Embryonic facial prominence (tissue), 1 donor: Measurements from ENCODE around the gene APOBEC3B.
"Not testable (repeated sequence)": the region's sequence is repeated elsewhere in the genome, so short reads cannot be mapped to it uniquely, and the experiment has no call there.

Experiments
- DNase-seq: peaks from one replicate; pipeline ENCODE4 v3.0.0-alpha.2; 2016; ENCODE audit errors: extremely low spot score

APOBEC3B gene

DNA sequence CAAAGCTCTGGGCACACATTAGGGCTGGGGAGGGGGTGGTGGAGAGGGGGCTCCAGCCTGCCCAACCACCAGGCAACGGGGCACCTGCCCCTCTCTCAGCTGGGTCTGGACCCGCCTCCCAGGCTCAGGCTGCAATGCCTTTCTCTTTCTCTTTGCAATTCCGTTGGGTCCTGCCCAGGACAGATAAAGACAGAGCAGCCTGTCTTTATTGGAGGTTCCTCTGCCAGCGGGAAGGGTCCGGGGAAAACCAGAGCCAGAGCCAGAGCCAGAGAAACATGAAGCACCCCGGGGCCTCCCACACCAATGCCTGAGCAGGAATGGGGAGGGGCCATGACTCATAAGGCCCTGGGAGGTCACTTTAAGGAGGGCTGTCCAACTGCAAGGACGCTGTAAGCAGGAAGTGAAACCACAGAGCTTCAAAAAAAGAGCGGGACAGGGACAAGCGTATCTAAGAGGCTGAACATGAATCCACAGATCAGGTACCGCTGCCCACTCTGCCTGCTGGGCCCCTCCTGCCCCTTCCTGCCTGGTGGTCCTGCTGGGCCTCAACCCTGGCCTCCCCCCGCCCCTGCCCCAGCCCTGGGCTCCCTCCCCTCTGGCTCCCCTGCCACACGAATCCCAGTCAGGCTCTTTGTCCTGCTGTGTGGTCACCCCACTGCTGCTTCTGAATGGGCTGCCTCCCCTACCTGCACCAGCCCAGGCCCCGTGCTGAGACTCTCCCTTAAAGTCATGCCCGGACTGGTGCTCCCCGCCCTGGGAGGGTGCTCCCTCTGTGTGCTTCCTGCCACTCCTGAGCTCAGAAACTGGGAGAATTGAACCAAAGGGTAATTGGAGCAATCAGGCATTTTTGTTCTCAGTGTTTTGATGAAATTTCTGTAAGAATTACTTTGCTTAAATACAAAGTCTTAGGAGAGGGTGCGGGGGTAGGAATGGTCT lies at the start of gene APOBEC3B:
Gene APOBEC3B, plus strand, starts transcription at position 356 of the 936 bp plus-strand sequence. Its CDS starts 107 bp downstream, at position 463.
- DNase-seq = peak; percentile 30

DNA sequence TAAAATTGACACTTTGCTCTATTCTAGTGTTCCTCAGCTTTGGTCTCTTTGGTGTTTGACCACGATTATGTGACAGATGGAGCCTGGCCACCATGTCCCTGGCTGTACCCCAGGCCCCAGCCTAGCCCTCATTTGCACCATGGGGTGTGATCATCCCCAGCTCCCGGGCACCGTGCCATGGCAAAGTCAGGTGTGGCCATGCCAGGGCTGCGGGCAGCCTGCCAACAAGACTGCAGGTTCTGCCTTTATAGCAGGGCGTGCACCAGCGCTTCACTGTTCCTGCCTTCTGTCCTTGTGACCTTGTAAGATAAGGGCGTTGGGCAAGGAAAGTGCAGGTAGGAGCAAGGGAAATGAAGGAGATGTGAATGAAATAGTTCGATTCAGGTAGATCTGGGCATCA lies 47.1 kb upstream of the APOBEC3B start:
- no peak for DNase-seq

DNA sequence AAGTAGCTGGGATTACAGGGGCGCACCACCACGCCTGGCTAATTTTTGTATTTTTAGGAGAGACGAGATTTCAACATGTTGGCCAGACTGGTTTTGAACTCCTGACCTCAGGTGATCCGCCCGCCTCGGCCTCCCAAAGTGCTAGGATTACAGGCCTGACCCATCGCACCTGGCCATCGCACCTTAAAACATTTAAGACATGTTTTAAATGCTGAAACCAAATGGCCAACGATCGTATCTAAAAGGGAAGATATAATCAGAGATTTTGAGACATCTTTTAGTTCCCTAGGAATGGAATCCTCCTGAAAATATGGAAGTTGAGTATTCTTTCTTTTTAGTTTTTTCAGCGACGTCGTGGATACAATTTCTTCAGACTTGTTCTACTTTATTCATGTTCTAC lies 46.5 kb upstream of the APOBEC3B start:
- DNase-seq = no peak

DNA sequence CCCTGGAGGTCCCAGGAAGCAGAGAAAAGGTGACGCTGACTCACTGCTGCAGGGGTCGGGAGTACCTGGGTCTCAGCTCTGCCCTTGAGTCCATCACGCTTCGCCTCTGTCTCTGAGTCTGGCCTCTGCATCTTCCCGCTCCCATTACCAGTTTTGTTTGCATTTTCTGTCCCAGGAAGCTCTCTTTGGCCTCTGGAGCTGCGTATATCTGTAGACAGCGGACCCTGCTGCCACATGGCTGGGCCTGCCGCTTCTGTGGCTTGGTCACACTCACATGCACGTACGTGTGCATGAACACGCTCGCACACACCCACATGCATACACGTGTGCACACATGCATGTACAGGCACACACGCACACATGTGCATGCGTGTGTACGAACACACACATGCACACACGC lies 45.6 kb upstream of the APOBEC3B start:
- no peak for DNase-seq

DNA sequence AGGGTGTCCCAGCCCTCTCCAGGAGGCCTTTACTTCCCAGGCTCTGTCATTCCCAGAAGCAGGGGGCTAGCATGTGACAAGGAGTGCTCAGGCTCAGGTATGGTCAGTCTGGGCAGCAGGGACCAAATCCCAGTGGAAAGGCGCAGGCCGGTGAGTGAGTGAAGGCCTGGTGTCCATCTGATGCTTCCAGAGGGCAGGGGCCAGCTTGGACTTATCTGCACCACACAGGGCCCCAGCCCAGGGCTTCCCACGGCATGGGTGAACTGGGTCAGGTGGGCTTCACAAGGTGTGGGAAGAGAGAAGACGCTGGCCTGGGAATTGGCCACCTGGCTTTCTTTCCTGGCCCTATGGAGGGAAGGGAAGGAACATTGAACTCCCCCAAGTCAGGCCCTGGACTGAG lies 45.1 kb upstream of the APOBEC3B start:
- DNase-seq = no peak

DNA sequence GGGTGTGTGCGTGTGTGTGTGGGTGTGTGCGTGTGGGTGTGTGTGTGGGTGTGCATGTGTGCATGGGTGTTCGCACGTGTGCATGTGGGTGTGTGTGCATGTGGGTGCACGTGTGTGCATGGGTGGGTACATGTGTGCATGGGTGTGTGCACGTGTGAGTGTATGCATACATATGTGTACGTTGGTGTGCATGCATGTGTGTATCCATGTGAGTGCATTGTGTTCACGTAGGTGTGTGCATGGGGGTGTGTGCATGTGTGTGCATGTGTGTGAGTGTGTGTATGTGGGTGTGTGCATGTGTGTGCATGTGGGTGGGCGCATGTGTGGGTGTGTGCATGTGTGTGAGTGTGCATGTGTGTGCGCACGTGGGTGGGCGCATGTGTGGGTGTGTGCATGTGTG lies 44.6 kb upstream of the APOBEC3B start:
- DNase-seq = no peak

DNA sequence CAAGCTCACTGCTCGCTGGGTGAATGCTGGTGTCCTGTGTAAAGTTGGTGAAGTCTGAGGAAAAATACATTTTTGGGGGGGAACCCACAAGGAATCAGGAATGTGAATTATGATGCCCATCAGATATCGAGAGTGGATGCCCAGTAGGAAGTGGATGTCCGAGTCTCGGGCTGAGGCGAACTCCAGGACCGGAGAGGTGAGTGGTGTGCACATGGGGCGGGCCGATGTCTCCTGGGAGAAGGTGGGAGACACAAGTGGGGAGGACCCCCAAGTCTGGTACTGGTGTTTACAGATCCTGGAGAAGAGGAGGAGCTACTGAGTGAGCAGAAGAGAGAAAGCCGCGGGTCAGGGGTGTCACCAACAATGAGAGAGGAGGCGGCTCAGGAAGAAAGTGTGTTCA lies 43.9 kb upstream of the APOBEC3B start:
- no peak for DNase-seq

DNA sequence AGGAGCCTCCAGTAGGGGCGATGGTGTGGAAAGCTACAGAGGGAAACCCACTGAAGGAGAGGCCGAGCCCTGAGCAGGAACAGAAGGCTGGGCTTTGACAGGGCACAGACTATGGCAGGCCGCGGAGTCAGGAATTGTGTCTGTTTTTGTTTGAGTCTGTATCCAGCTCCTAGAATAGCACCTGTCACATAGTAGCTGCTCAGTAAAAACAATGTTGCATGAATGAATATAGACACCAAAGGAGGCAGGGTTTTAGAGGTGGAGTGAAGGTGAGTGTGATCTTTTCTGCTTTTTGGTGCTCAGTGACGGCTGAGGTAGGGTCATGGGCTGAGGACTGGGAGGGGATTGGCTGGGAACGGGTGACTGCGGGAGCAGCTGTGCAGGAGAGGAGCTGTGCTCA lies 43.2 kb upstream of the APOBEC3B start:
- no peak for DNase-seq

DNA sequence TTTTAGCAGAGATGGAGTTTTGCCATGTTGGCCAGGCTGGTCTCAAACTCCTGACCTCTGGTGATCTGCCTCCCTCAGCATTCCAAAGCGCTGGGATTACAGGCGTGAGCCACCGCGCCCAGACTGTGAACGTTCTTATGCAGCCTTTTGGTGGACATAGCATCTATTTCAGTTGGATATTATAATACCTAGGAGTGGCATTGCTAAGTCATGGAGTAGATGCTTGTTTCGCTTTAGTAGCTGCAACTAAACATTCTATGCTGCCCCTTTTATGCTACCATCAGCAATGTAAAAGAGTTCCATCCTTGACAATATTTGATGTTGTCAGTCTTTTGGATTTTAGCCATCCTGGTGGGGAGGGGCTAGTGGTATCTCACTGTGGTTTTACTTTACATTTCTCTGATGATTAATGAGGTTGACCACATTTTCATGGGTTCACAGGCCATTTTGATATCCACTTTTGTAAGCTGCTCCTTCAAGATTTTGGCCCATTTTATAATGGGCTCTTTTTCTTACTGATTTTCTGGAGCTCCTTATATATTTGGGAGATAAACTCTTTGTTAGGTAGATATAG lies 41.2 kb upstream of the APOBEC3B start:
- DNase-seq = no peak

DNA sequence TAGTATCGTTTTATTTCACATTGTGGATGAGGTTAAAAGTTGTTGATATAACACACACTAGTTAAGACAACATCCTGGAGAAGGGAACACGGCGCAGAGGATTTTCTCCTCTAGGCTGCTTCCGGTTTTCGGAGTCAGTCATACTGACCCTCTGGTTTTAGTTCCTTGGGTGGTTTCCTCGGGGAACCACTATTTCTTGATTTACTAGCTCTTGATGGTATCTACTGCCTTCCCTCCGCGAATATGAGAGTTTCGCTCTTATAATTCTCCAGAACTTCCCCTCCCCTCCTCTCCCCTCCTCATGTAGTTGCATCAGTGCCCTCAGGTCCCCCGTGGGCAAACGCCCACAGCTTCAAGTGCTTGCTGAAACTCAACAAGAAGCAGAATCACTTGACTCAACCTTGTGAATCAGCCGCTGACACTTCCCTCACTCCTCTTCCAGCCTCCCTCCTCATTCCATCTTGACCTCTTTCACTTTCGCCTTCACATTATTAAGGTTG lies 40.6 kb upstream of the APOBEC3B start:
- DNase-seq = no peak

DNA sequence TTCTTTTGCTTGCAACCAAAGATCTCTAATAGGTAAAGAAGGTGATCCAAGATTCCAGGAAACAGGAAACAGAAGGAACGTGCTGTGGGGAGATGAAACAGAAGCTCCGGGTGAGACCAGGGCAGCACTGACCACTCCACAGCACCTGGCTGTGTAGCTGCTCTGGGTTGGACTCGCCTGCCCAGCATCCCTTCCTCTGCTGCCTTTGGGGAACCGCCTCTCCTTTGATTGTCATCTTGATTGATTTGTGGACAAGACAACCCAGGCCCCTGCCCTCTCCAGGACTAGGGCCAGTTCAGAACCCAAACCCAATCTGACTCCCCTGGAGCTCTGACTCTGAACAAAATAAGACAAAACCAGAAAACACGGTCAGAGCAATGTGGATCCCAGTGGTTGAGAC lies 39.4 kb upstream of the APOBEC3B start:
- no peak for DNase-seq

DNA sequence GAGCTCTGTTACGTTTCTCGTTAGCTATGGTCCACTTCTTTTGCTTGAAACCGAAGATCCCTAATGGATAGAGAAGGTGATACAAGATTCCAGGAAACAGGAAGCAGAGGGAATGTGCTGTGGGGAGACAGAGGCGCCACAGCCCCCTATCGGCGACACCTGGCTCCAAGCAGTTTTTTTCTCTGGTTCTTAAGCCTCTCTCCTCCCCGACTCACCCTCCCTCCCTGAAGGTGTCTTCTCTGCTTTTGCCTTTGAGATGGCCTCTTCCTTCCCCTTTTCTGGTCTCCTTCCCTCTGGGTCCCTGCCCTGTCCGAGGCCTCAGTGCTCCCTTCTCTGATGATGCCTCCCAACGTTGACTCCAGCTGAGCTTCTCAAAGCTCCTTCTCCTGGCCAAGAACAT lies 38.9 kb upstream of the APOBEC3B start:
- DNase-seq = no peak

DNA sequence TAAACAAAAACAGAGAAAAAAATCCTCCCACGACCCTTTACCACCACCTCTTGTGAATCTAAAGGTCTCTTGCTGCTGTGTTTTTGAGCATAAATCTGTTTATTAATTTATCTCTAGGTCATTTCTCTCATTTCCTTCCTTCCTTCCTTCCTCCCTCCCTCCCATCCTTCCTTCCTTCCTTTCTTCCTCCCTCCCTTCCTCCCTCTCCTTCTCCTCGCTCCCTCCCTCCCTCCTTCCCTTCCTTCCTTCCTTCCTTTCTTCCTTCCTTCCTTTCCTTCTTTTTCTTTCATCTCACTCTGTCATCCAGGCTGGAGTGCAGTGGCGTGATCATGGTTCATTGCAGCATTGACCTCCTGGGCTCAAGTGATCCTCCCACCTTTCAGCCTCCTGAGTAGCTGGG lies 38.3 kb upstream of the APOBEC3B start:
- DNase-seq = no peak

DNA sequence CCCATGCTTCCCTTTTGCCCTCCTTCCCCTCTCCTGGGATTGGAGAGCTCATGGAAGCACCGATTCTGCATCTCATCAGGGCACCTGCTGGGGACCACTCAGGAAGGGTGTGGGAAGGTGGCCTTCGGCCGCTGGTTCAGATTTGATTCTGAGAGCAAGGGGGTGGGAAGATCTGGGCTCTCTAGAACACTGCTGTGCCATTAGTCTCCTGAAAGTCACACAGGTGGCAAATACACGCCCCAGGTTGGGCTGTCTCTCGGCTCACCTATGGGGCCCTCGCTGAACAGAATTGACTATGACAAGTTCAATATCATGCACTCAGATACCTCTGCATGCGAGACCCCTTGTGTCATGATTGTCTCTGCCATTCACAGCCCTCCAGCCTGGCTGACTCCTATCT lies 37.5 kb upstream of the APOBEC3B start:
- DNase-seq = no peak

DNA sequence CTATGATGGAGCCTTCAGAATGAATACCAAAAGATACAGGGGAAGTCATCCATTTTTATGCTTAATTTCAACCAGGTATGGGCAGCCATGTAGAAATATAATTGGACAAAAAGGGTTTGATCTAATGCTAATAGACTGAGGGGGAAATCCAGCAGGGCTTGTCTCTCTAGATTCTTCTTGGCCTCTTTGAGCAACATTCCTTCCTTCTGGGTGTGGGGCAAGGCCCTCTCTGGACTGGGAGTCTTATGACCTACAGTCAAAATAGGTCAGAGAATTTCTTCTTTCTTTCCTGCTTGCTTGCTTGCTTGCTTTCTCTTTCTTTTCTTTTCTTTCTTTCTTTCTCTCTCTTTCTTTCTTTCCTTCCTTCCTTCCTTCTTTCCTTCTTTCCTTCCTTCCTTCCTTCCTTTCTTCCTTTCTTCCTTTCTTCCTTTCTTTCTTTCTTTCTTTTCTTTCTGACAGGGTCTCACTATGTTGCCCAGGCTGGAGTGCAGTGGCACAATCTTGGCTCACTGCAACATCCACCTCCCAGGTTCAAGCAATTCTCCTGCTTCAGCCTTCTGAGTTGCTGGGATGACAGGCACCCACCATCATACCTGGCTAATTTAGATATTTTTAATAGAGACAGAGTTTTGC lies 36.3 kb upstream of the APOBEC3B start:
- DNase-seq = not testable (repeated sequence)

DNA sequence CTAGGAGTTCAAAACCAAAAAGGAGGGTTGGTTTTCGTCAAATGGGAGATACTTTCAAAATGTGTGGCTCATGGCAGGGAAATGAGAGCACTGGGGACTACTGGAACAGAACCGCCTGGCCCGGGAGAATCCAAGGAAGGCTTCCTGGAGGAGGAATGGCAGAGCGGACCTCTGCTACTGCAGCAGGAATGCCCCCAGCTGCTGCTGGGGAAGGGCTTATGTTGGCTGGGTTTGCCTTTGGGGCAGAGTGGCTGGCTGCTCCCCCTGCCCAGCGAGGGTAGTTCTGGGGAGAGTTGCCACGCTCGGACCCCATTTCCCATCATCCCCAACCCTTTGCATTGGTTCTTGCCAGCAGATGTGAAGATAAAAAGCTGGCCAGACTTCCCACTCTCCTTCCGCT lies 35.4 kb upstream of the APOBEC3B start:
- no peak for DNase-seq

DNA sequence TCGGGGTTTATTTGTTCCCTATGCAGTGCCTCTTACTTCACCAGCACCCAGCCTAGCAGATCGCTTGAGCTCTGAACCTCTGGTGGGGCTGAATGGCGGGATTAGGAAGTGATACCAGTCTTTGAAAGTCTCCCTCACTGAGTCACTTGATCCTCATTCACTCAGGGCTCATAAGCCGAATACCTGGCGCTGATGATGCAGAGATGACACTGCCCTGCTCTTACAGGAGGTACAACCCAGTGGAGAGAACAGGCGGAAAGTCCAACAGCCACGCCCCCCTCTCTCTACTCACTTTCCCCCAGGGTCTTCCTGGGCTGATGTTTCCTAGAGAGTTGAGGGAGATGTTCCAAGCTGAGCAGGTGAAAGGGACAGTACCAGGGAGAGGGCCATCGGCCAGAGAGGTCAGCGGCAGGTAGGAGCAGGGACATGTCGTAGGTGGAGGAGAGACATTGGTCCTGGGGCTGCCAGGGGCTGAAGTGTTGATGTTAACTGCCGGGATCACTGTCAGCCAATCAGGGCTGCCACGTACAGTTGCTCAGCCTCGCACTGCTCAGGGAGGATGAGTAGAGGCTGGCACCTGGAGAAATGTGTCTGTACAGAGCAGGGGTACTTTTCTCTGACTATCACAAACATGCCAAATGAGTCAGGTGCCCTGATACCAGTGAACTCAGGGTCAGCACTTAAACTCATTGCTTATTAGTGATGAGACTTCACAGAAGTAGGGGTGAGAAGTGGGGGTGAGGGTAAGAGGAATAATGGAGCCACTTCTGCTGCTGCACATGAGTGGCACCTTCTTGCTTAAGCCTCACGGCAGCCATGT lies 34.6 kb upstream of the APOBEC3B start:
- DNase-seq = no peak

DNA sequence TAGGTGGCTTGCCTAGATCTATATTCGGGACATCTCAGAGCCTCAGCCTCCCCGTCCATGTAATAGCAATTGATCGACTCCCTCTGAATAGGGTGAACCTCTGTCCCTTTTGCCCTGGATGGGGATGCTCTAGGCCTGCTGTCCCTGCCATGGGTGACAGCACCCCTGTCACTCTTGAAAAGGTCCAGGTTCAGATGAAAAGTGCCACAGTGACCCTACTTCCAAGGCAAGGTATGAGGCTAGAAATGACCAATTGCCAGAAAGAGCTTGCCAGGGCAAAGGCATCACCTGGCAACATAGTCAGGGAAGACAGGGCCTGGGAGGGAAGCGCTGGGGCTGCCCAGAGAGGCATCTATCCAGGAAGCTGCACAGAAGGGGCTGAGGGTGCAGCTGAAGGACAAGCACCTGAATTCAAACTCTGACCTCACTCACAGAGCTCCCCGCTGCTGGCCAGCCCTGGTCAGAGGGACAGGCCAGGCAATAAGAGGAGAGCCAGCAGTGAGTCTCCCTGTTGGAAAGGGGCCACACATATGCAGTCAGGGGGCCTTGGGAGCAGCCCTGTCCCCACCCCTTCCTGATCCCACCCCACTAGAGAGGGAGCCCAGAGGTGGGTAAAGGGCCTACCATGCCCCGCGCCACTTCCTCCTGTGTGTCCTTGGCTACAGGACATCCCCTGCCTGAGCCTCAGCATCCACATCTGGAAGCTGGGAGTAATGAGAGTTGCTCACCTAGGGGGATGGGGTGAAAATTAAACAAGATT lies 33.8 kb upstream of the APOBEC3B start:
- DNase-seq = no peak

DNA sequence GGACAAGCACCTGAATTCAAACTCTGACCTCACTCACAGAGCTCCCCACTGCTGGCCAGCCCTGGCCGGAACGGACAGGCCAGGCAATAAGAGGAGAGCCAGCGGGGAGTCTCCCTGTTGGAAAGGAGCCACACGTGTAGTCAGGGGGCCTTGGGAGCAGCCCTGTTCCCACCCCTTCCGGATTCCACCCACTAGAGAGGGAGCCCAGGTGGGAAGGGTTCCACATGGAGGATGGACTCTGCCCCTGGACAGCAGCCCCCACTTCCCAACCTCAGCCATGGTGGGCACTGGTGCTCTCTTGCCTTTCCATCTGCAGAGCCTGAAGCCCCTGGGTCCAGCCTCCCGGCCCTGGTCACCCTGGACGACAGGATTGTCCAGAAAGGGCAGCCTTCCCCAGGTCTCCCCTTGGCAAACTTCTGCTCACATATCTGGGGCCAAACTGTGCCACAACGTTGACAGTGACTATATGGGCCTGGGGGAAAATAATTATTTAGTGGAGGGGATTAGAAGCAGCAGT lies 32.2 kb upstream of the APOBEC3B start:
- no peak for DNase-seq

DNA sequence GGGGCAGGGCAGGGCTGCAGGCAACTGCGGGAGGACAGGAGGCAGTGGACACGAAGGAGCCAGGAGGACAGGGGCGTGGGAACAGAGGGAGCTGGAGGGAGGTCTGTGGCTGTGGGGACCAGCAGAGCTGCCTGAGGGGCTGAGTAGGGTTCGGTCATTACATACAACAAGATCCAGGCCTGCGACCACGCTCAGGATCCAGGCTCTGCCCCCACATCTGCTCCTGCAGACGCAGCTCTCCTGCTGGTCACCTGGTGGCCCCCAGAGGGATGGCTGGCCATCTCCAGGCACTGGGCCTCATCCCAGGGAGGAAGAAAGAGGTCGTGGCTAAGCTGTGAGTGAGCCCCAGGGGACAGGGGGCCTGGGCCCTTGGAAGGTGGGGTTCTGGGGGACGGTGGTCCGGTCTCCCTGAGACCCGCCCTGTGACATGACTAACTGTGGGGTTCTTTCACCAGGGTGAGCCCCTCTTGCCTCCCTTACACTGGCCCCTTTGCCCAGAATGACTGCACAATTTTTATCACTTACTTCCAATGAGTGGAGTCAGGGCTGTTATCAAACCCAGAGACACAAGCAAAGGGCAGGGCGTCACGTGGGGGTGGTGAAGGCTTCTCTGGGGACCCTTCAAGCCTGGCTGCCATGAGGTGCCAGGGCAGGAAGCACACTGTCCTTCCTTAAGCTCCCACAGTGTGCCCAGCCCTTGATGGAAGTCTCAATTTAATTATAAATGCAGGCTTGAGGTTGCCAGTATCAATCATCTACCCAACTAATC lies 31.4 kb upstream of the APOBEC3B start:
- DNase-seq = no peak
